Ovary (tissue), 9 donors: ENCODE measurements around the gene ESRRG. TPM values are rescaled to one million over a fixed set of nuclear protein-coding genes. Genes with fewer than 3 reads are reported as not detected.

Source experiments
- DNase-seq, 5 donors: peaks; one replicate each; pipeline ENCODE4 v3.0.0-alpha.2; 2019 to 2020
- H3K27ac ChIP-seq, 2 donors: fragments of 200-600 bp; one replicate each; pipeline versions ENCODE4 v1.5.1 to v1.8.0; 2019 to 2022
- H3K27me3 ChIP-seq: fragments of 200-600 bp; one replicate; pipeline ENCODE4 v1.8.0; 2022
- H3K36me3 ChIP-seq: fragments of 200-600 bp; sonication (generic); one replicate; pipeline ENCODE4 v1.5.1; 2019
- H3K4me1 ChIP-seq: one replicate; pipeline ENCODE4 v1.8.1; 2013; ENCODE audit warnings: mild to moderate bottlenecking, moderate library complexity; ENCODE audit not compliant: insufficient read depth
- H3K4me3 ChIP-seq: fragments of 200-600 bp; sonication (generic); one replicate; pipeline ENCODE4 v1.5.1; 2017
- H3K9me3 ChIP-seq, 2 donors: fragments of 200-600 bp in 1 of 2; sonication (generic) in 1 of 2; one replicate each; pipeline versions ENCODE4 v1.5.1 to v1.8.1; 2013 to 2019; ENCODE audit warnings: mild to moderate bottlenecking in 1 of 2, moderate library complexity in 1 of 2
- CTCF ChIP-seq, 3 donors: fragments of 450-650 bp in 2 of 3; fragments of 200-600 bp in 1 of 3; IDR thresholded peaks; one replicate each; pipeline versions ENCODE4 v1.5.1 to v1.8.0; 2016 to 2022; ENCODE audit warnings: antibody characterized with exemption in 3 of 3, mild to moderate bottlenecking in 1 of 3
- EP300 ChIP-seq: sonication (generic); formaldehyde crosslinking; IDR thresholded peaks from one replicate; pipeline ENCODE4 v1.6.1; 2017; ENCODE audit warnings: antibody characterized with exemption
- POLR2A ChIP-seq: fragments of 450-650 bp; IDR thresholded peaks from one replicate; pipeline ENCODE4 v1.6.1; 2017; ENCODE audit warnings: antibody characterized with exemption, mild to moderate bottlenecking, moderate library complexity
- WGBS, 3 donors: extraction: QIAGEN DNeasy Blood & Tissue Kit in 1 of 3; methylation state at CpG; one replicate each; pipeline versions ENCODE4 v1.1.5 to v1.1.7; 2013 to 2017; 5-methylcytosine and 5-hydroxymethylcytosine counted together
- intact Hi-C, 4 donors: fragments of 100-400 bp; cut with DNase I; formaldehyde crosslinking; loops; one replicate each; pipeline versions ENCODE4 v1.11.0 to v1.15.1; 2022 to 2023
- polyA plus RNA-seq, 2 donors: library from polyadenylated mRNA; stranded (reverse); fragments of 200-250 nt in 1 of 2; fragments of 350-450 nt in 1 of 2; fragmentation: Illumina TruSeq in 1 of 2; extraction: RNeasy Lipid Tissue Mini Kit (QIAGEN cat#74804) in 1 of 2; gene quantifications; one replicate each; pipeline ENCODE4 v1.2.3, GENCODE V29; 2013 to 2014
- total RNA-seq, 7 donors: library from RNA; depleted of rRNA in 2 of 7; stranded (reverse); fragments of >200 nt in 2 of 7; fragmentation: NEBNext Ultra II Directional in 3 of 7; extraction: Animal tissue kit (Norgen Biotek cat#: 25700) in 3 of 7; gene quantifications; one replicate each; pipeline versions ENCODE4 v1.1.0 to v1.2.4, GENCODE V29; 2016 to 2023
- donor health status: DM: no; HTN: no; CAD: no; lungs with moderate emphysema.
- donor health status: DM: no; HTN: no; CAD: no.
- donor health status: Bipolar disorder and iron deficiency.
- donor health status: DM: yes; HTN: yes; CAD: no.
- donor health status: DM: no; HTN: no; CAD: no.
- donor health status: DM: yes; HTN: yes; CAD: no.

Gene ESRRG
- total and polyA plus RNA-seq, 9 donors = 0.07 to 3.2 (median 1.2) TPM

- H3K27me3 ChIP-seq = no peaks in the 10 kb centered on the region
- no peak overlapping the region for H3K4me3 ChIP-seq
- no peak overlapping the region for H3K27ac ChIP-seq
- 53 to 65% (median 59%) methylated on average over 3 of the region's 3 CpGs for WGBS, 3 donors
- intact Hi-C loops = no loop called here
- no peaks in the 10 kb centered on the region for H3K4me1 ChIP-seq
- no peaks in the 10 kb centered on the region for H3K36me3 ChIP-seq
- TF ChIP-seq EP300 = no peak
- no peak for TF ChIP-seq POLR2A
- no peak for TF ChIP-seq CTCF (IDR thresholded peaks at IDR 0.05)
- DNase-seq = no peak
- H3K9me3 ChIP-seq = no peaks in the 10 kb centered on the region
Measured at GRCh38 chr1:216500273-216500967, 222.8 kb downstream of the ESRRG start.

GRCh38 chr1:216499581-216500272 is 223.5 kb downstream of the ESRRG start:
- no peaks in the 10 kb centered on the region for H3K4me1 ChIP-seq
- intact Hi-C loops = no loop called here
- no peak for DNase-seq
- WGBS, 3 donors = 60 to 70% (median 63%) methylated on average over 8 of the region's 8 CpGs
- no peaks in the 10 kb centered on the region for H3K9me3 ChIP-seq
- TF ChIP-seq CTCF (IDR thresholded peaks at IDR 0.05) = no peak
- TF ChIP-seq POLR2A = no peak
- TF ChIP-seq EP300 = no peak
- no peaks in the 10 kb centered on the region for H3K27me3 ChIP-seq
- H3K4me3 ChIP-seq = no peak overlapping the region
- H3K36me3 ChIP-seq = no peaks in the 10 kb centered on the region
- no peak overlapping the region for H3K27ac ChIP-seq

- H3K27ac ChIP-seq = no peak overlapping the region
- no peak for TF ChIP-seq POLR2A
- no peak for TF ChIP-seq EP300
- TF ChIP-seq CTCF (IDR thresholded peaks at IDR 0.05) = no peak
- no peak overlapping the region for H3K4me3 ChIP-seq
- DNase-seq = no peak
- intact Hi-C loops = no loop called here
- no peaks in the 10 kb centered on the region for H3K4me1 ChIP-seq
- no peaks in the 10 kb centered on the region for H3K9me3 ChIP-seq
- WGBS, 3 donors = 65 to 72% (median 65%) methylated on average over 2 of the region's 2 CpGs
- H3K36me3 ChIP-seq = no peaks in the 10 kb centered on the region
- H3K27me3 ChIP-seq = no peaks in the 10 kb centered on the region
Measured at GRCh38 chr1:216498277-216498676, 225.0 kb downstream of the ESRRG start.

- Histone ChIP-seq H3K4me3 (no peak overlapping the region), H3K27me3 (no peaks in the 10 kb centered on the region), H3K27ac (no peak overlapping the region), H3K9me3 (no peaks in the 10 kb centered on the region), H3K36me3 (no peaks in the 10 kb centered on the region), H3K4me1 (no peaks in the 10 kb centered on the region)
- TF ChIP-seq POLR2A = no peak
- TF ChIP-seq EP300 = no peak
- no peak for TF ChIP-seq CTCF (IDR thresholded peaks at IDR 0.05)
- intact Hi-C loops = no loop called here
- DNase-seq = no peak
- WGBS, 3 donors = 68 to 74% (median 69%) methylated on average over 1 of the region's 1 CpG
Measured at GRCh38 chr1:216485042-216485441, 238.2 kb downstream of the ESRRG start.
